GM23248 (cell line): ENCODE results near the gene MCM3. TPM values are rescaled to one million over a fixed set of nuclear protein-coding genes. Genes with fewer than 3 reads are reported as not detected.

Experiments
- DNase-seq: peaks from one replicate; pipeline ENCODE4 v3.0.0-alpha.2; 2015
- H2AFZ ChIP-seq: fragments of 200-600 bp; sonication (generic); 2 replicates; pipeline ENCODE4 v1.6.1; 2016; ENCODE audit warnings: antibody characterized with exemption
- H3F3A ChIP-seq: fragments of 200-600 bp; sonication (generic); 2 replicates; pipeline ENCODE4 v1.6.1; 2016; ENCODE audit warnings: mild to moderate bottlenecking, antibody characterized with exemption, mixed run types; ENCODE audit not compliant: insufficient read depth
- H3K27ac ChIP-seq: fragments of 200-600 bp; sonication (generic); 2 replicates; pipeline ENCODE4 v1.5.1; 2016; ENCODE audit warnings: mild to moderate bottlenecking
- H3K27me3 ChIP-seq: fragments of 200-600 bp; sonication (generic); replicated peaks from 2 replicates; pipeline ENCODE4 v1.6.1; 2016; ENCODE audit warnings: mild to moderate bottlenecking; ENCODE audit not compliant: insufficient read depth
- H3K36me3 ChIP-seq: fragments of 200-600 bp; sonication (generic); 2 replicates; pipeline ENCODE4 v1.6.1; 2016; ENCODE audit warnings: low read depth, mild to moderate bottlenecking
- H3K4me1 ChIP-seq: fragments of 200-600 bp; sonication (generic); 2 replicates; pipeline ENCODE4 v1.6.1; 2016; ENCODE audit warnings: mild to moderate bottlenecking; ENCODE audit not compliant: insufficient read depth
- H3K4me2 ChIP-seq: fragments of 200-600 bp; sonication (generic); one replicate; pipeline ENCODE4 v1.6.1; 2016; ENCODE audit warnings: mild to moderate bottlenecking; ENCODE audit not compliant: unreplicated experiment
- H3K4me3 ChIP-seq: fragments of 200-600 bp; sonication (generic); 2 replicates; pipeline ENCODE4 v1.5.1; 2016; ENCODE audit warnings: mild to moderate bottlenecking
- H3K79me2 ChIP-seq: fragments of 200-600 bp; sonication (generic); 2 replicates; pipeline ENCODE4 v1.6.1; 2016; ENCODE audit warnings: mild to moderate bottlenecking; ENCODE audit not compliant: insufficient read depth
- H3K9ac ChIP-seq: fragments of 200-600 bp; sonication (generic); 2 replicates; pipeline ENCODE4 v1.6.1; 2016; ENCODE audit warnings: mild to moderate bottlenecking
- H3K9me2 ChIP-seq: fragments of 200-600 bp; sonication (generic); 2 replicates; pipeline ENCODE4 v1.6.1; 2016; ENCODE audit warnings: mixed run types, mild to moderate bottlenecking, moderate library complexity; ENCODE audit not compliant: insufficient read depth
- H3K9me3 ChIP-seq: fragments of 200-600 bp; sonication (generic); one replicate; pipeline ENCODE4 v1.6.1; 2017; ENCODE audit warnings: low read depth
- H4K20me1 ChIP-seq: fragments of 200-600 bp; sonication (generic); 2 replicates; pipeline ENCODE4 v1.6.0; 2016; ENCODE audit not compliant: insufficient read depth
- EZH2 ChIP-seq: fragments of 200-600 bp; sonication (generic); IDR thresholded peaks from 2 replicates; pipeline ENCODE4 v1.6.1; 2018; ENCODE audit warnings: antibody characterized with exemption, mild to moderate bottlenecking; ENCODE audit not compliant: insufficient read depth, poor library complexity, severe bottlenecking
- EZH2phosphoT487 ChIP-seq: fragments of 200-600 bp; sonication (generic); IDR thresholded peaks from 2 replicates; pipeline ENCODE4 v1.6.1; 2018; ENCODE audit warnings: antibody characterized with exemption, moderate library complexity, mild to moderate bottlenecking, low read depth; ENCODE audit not compliant: insufficient read depth
- WGBS, 2 experiments: methylation state at CpG; one replicate each; pipeline ENCODE4 v1.1.6; 2015 to 2017; ENCODE audit warnings: low lambda C conversion rate in 2 of 2, low coverage in 1 of 2; ENCODE audit errors: missing lambda C conversion rate in 2 of 2; 5-methylcytosine and 5-hydroxymethylcytosine counted together
- in situ Hi-C: fragments of 300-500 bp; cut with MboI; formaldehyde crosslinking; loops from 2 replicates; pipeline ENCODE4 v1.15.0; 2020
- polyA plus RNA-seq: library from polyadenylated mRNA; unstranded; fragments of >200 nt; fragmentation: Nextera tagmentation; extraction: Ambion mirVana; gene quantifications from 2 replicates; pipeline ENCODE4 v1.2.1, GENCODE V29; 2016
- total RNA-seq: library from RNA; depleted of rRNA; stranded (reverse); fragments of >200 nt; shearing (Covaris generic); gene quantifications from 2 replicates; pipeline ENCODE4 v1.2.3, GENCODE V29; 2014

MCM3 gene
- total and polyA plus RNA-seq, 2 experiments from 2014 or later, result 29.8 to 41.8 TPM

- Histone ChIP-seq H3K27me3 (peaks cover 38% of the 10 kb centered on the region), H3K9me3 (no peaks in the 10 kb centered on the region), H3K9me2 (no peaks in the 10 kb centered on the region), H3K79me2 (no peaks in the 10 kb centered on the region), H3K36me3 (no peaks in the 10 kb centered on the region), H3K4me2 (no peak overlapping the region), H2AFZ (no peak overlapping the region), H3K9ac (no peak overlapping the region), H3K27ac (no peak overlapping the region), H3K4me3 (no peak overlapping the region), H3K4me1 (no peaks in the 10 kb centered on the region), H4K20me1 (no peaks in the 10 kb centered on the region), H3F3A (no peaks in the 10 kb centered on the region)
- no peak for DNase-seq
- in situ Hi-C loops, result no loop called here
- TF ChIP-seq EZH2, result no peak
- TF ChIP-seq EZH2phosphoT487, result no peak
- WGBS, 2 experiments, result 45 to 56% methylated on average over 1 of the region's 1 CpG
Measured at GRCh38 chr6:52245425-52245824, 39.1 kb downstream of the MCM3 start.

- Histone ChIP-seq H3K4me2 (no peak within 1 kb of the TSS), H3K27ac (no peak within 1 kb of the TSS), H3K9me2 (no peaks in the 10 kb centered on the region), H3K9me3 (no peaks in the 10 kb centered on the region), H3K27me3 (peaks cover 35% of the 10 kb centered on the region), H2AFZ (no peak within 1 kb of the TSS), H3F3A (no peaks in the 10 kb centered on the region), H3K4me1 (no peaks in the 10 kb centered on the region), H3K36me3 (no peaks in the 10 kb centered on the region), H3K79me2 (no peaks in the 10 kb centered on the region), H4K20me1 (no peaks in the 10 kb centered on the region), H3K4me3 (no peak within 1 kb of the TSS), H3K9ac (no peak within 1 kb of the TSS)
- 54 to 57% methylated on average over 5 of the region's 5 CpGs for WGBS, 2 experiments
- no peak for DNase-seq
- in situ Hi-C loops, result no loop called here
- TF ChIP-seq EZH2phosphoT487 (no peak), EZH2 (no peak)
Measured at GRCh38 chr6:52244400-52244799, 40.1 kb downstream of the MCM3 start, which contains the start of gene IL17F. Gene IL17F, minus strand, starts transcription at chr6:52244500. Its CDS starts 71 bp downstream, at chr6:52244429.

GRCh38 chr6:52243282-52243893 lies 41.2 kb downstream of the MCM3 start:
- in situ Hi-C loops, result no loop called here
- peak; percentile 9 for DNase-seq

GRCh38 chr6:52241819-52242218 lies 42.7 kb downstream of the MCM3 start:
- Histone ChIP-seq H3K4me2 (no peak overlapping the region), H3K36me3 (no peaks in the 10 kb centered on the region), H3K27me3 (peaks cover 31% of the 10 kb centered on the region), H3K9me2 (no peaks in the 10 kb centered on the region), H3K9me3 (no peaks in the 10 kb centered on the region), H3K27ac (no peak overlapping the region), H2AFZ (no peak overlapping the region), H4K20me1 (no peaks in the 10 kb centered on the region), H3K4me3 (no peak overlapping the region), H3K4me1 (no peaks in the 10 kb centered on the region), H3F3A (no peaks in the 10 kb centered on the region), H3K9ac (no peak overlapping the region), H3K79me2 (no peaks in the 10 kb centered on the region)
- TF ChIP-seq EZH2phosphoT487, result no peak
- no peak for TF ChIP-seq EZH2
- no peak for DNase-seq
- 20 to 23% methylated on average over 2 of the region's 2 CpGs for WGBS, 2 experiments
- in situ Hi-C loops, result no loop called here

More at GRCh38 chr6:52243282-52243893, 41.2 kb downstream of the MCM3 start:
- no peak for TF ChIP-seq EZH2phosphoT487
- TF ChIP-seq EZH2, result no peak
- no peaks in the 10 kb centered on the region for H3K9me2 ChIP-seq
- WGBS, 2 experiments, result 59 to 61% methylated on average over 4 of the region's 4 CpGs
- no peaks in the 10 kb centered on the region for H4K20me1 ChIP-seq
- peaks cover 32% of the 10 kb centered on the region for H3K27me3 ChIP-seq
- no peaks in the 10 kb centered on the region for H3K9me3 ChIP-seq
- H3K27ac ChIP-seq, result no peak overlapping the region
- H2AFZ ChIP-seq, result no peak overlapping the region
- H3K4me1 ChIP-seq, result no peaks in the 10 kb centered on the region
- H3K9ac ChIP-seq, result no peak overlapping the region
- no peaks in the 10 kb centered on the region for H3K36me3 ChIP-seq
- no peak overlapping the region for H3K4me3 ChIP-seq
- no peak overlapping the region for H3K4me2 ChIP-seq
- H3K79me2 ChIP-seq, result no peaks in the 10 kb centered on the region
- no peaks in the 10 kb centered on the region for H3F3A ChIP-seq
